GM21717 (cell line): ENCODE measurements around the gene PDZK1IP1.
"Not testable (repeated sequence)": the region's sequence is repeated elsewhere in the genome, so short reads cannot be mapped to it uniquely, and the experiment has no call there.

ENCODE experiments used
- ATAC-seq: cut with Tn5 transposase; IDR thresholded peaks from one replicate; pipeline ENCODE4 v1.9.1; 2021; ENCODE audit warnings: mild to moderate bottlenecking, moderate library complexity; ENCODE audit not compliant: unreplicated experiment

The PDZK1IP1 gene

GRCh38 chr1:47198214-47198613 lies 8.4 kb upstream of the PDZK1IP1 start:
- no peak for ATAC-seq

GRCh38 chr1:47196622-47197021 lies 6.8 kb upstream of the PDZK1IP1 start:
- no peak for ATAC-seq

GRCh38 chr1:47195981-47196380 lies 6.1 kb upstream of the PDZK1IP1 start:
- ATAC-seq: not testable (repeated sequence)

- ATAC-seq: no peak
These were observed 4.5 kb upstream of the PDZK1IP1 start for GRCh38 chr1:47194311-47194710.

- not testable (repeated sequence) for ATAC-seq
These were observed 3.7 kb upstream of the PDZK1IP1 start for GRCh38 chr1:47193496-47193895.

GRCh38 chr1:47192458-47193384 lies 2.9 kb upstream of the PDZK1IP1 start:
- peak; percentile 74 for ATAC-seq

GRCh38 chr1:47191940-47192457 lies 2.2 kb upstream of the PDZK1IP1 start:
- ATAC-seq: no peak

- no peak for ATAC-seq
These were observed 1.0 kb upstream of the PDZK1IP1 start for GRCh38 chr1:47190857-47191256.

- ATAC-seq: no peak
These were observed 646 bp upstream of the PDZK1IP1 start for GRCh38 chr1:47190509-47190855.

GRCh38 chr1:47188791-47189785 lies 748 bp downstream of the PDZK1IP1 start:
- ATAC-seq: no peak

- ATAC-seq: no peak
These were observed 1.9 kb downstream of the PDZK1IP1 start for GRCh38 chr1:47187926-47188250.

GRCh38 chr1:47187231-47187925 lies 2.5 kb downstream of the PDZK1IP1 start:
- no peak for ATAC-seq

- no peak for ATAC-seq
These were observed 3.3 kb downstream of the PDZK1IP1 start for GRCh38 chr1:47186267-47187185.

- no peak for ATAC-seq
These were observed 4.8 kb downstream of the PDZK1IP1 start for GRCh38 chr1:47184822-47185677.

- no peak for ATAC-seq
These were observed 5.6 kb downstream of the PDZK1IP1 start for GRCh38 chr1:47184090-47184821.

- ATAC-seq: no peak
These were observed 6.3 kb downstream of the PDZK1IP1 start for GRCh38 chr1:47183308-47184089.

GRCh38 chr1:47182676-47183235 lies 7.1 kb downstream of the PDZK1IP1 start:
- ATAC-seq: no peak
